HepG2 (cell line): ENCODE results near the gene VPS9D1. TPM values are rescaled to one million over a fixed set of nuclear protein-coding genes. Genes with fewer than 3 reads are reported as not detected.

Experiments
- CHD2 ChIP-seq: IDR thresholded peaks from 2 replicates; pipeline ENCODE4 v1.6.1; 2011; ENCODE audit warnings: low read depth, low read length, improper control_type of control experiment
- ELF1 ChIP-seq: sonication (generic); formaldehyde crosslinking; IDR thresholded peaks from 2 replicates; pipeline ENCODE4 v1.4.0; 2020; ENCODE audit warnings: missing genetic modification reagents
- EZH2 ChIP-seq: conservative IDR thresholded peaks from 2 replicates; pipeline ENCODE4 v1.6.1; 2012; ENCODE audit warnings: mild to moderate bottlenecking, low read depth, low read length, moderate library complexity
- FLYWCH1 ChIP-seq: sonication (generic); formaldehyde crosslinking; IDR thresholded peaks from 2 replicates; pipeline ENCODE4 v1.8.1; 2023; ENCODE audit warnings: mild to moderate bottlenecking, missing genetic modification reagents
- KAT2B ChIP-seq: fragments of 150-350 bp; IDR thresholded peaks from 2 replicates; pipeline ENCODE4 v1.6.1; 2014; ENCODE audit warnings: low read depth, low read length, borderline replicate concordance
- NFE2L2 ChIP-seq: fragments of 150-350 bp; IDR thresholded peaks from 2 replicates; pipeline ENCODE4 v1.6.1; 2014; ENCODE audit warnings: low read length
- NR2F2 ChIP-seq: IDR thresholded peaks from 2 replicates; pipeline ENCODE4 v1.6.1; 2012; ENCODE audit warnings: low read depth, inconsistent platforms, borderline replicate concordance
- POLR2AphosphoS5 ChIP-seq: IDR thresholded peaks from 2 replicates; pipeline ENCODE4 v1.6.1; 2012; ENCODE audit warnings: low read depth, low read length
- SATB2 ChIP-seq: sonication (generic); formaldehyde crosslinking; IDR thresholded peaks from 2 replicates; pipeline ENCODE4 v1.5.0; 2020; ENCODE audit warnings: missing genetic modification reagents
- SRSF1 ChIP-seq: fragments of 200-400 bp; formaldehyde crosslinking; optimal IDR thresholded peaks from 2 replicates; pipeline ENCODE3; 2017; ENCODE audit warnings: mild to moderate bottlenecking, low read depth, low read length, moderate library complexity
- SRSF9 ChIP-seq: fragments of 200-400 bp; formaldehyde crosslinking; IDR thresholded peaks from 2 replicates; pipeline ENCODE4 v1.6.1; 2018; ENCODE audit warnings: borderline replicate concordance, mild to moderate bottlenecking, low read depth, low read length; ENCODE audit not compliant: insufficient read depth, poor library complexity, severe bottlenecking
- ZBTB38 ChIP-seq: sonication (generic); formaldehyde crosslinking; IDR thresholded peaks from 2 replicates; pipeline ENCODE4 v1.5.1; 2020; ENCODE audit warnings: mild to moderate bottlenecking, missing genetic modification reagents
- ZFP62 ChIP-seq: sonication (generic); formaldehyde crosslinking; IDR thresholded peaks from 2 replicates; pipeline ENCODE4 v1.4.0; 2020; ENCODE audit warnings: missing genetic modification reagents
- ZNF253 ChIP-seq: sonication (generic); formaldehyde crosslinking; IDR thresholded peaks from 2 replicates; pipeline ENCODE4 v1.8.0; 2022; ENCODE audit warnings: mild to moderate bottlenecking, missing genetic modification reagents, borderline replicate concordance
- polyA plus RNA-seq, 8 experiments: library from polyadenylated mRNA; depleted of rRNA in 3 of 8; stranded (reverse) in 7 of 8; unstranded in 1 of 8; fragments of >200 nt; fragmentation: Illumina TruSeq in 4 of 8; extraction: Trizol in 4 of 8; gene quantifications; 2 replicates each; pipeline versions ENCODE4 v1.2.1 to v1.2.3, GENCODE V29; 2011 to 2016; ENCODE audit warnings: low read depth in 4 of 8, missing spikeins in 1 of 8, mixed read lengths in 1 of 8; ENCODE audit not compliant: insufficient read depth in 1 of 8
- total RNA-seq, 5 experiments: library from RNA; depleted of rRNA; stranded (reverse); fragments of >200 nt; fragmentation: Illumina TruSeq; extraction: Trizol; gene quantifications; 2 replicates each; pipeline ENCODE4 v1.2.3, GENCODE V29; 2016; ENCODE audit warnings: low read depth in 1 of 5
- TF ChIP-seq, protein P1 (sequence below): sonication (generic); formaldehyde crosslinking; IDR thresholded peaks from 2 replicates; pipeline ENCODE4 v1.8.1; 2022; ENCODE audit warnings: low read depth, mild to moderate bottlenecking, missing genetic modification reagents
- TF ChIP-seq, protein P2 (sequence below): sonication (generic); formaldehyde crosslinking; IDR thresholded peaks from 2 replicates; pipeline ENCODE4 v1.5.0; 2020; ENCODE audit warnings: missing genetic modification reagents, mild to moderate bottlenecking, borderline replicate concordance
- TF ChIP-seq, protein P3 (sequence below): sonication (generic); formaldehyde crosslinking; IDR thresholded peaks from 2 replicates; pipeline ENCODE4 v1.5.1; 2020; ENCODE audit warnings: missing genetic modification reagents, mild to moderate bottlenecking, borderline replicate concordance
- TF ChIP-seq, protein P4 (sequence below): sonication (generic); formaldehyde crosslinking; IDR thresholded peaks from 2 replicates; pipeline ENCODE4 v1.8.1; 2023; ENCODE audit warnings: mild to moderate bottlenecking, missing genetic modification reagents

The VPS9D1 gene
- total and polyA plus RNA-seq, 2 of the 13 experiments (the other 11 are each of a cell fraction or from before 2014, with no cell fraction given) = 10.1 to 13.2 TPM

DNA sequence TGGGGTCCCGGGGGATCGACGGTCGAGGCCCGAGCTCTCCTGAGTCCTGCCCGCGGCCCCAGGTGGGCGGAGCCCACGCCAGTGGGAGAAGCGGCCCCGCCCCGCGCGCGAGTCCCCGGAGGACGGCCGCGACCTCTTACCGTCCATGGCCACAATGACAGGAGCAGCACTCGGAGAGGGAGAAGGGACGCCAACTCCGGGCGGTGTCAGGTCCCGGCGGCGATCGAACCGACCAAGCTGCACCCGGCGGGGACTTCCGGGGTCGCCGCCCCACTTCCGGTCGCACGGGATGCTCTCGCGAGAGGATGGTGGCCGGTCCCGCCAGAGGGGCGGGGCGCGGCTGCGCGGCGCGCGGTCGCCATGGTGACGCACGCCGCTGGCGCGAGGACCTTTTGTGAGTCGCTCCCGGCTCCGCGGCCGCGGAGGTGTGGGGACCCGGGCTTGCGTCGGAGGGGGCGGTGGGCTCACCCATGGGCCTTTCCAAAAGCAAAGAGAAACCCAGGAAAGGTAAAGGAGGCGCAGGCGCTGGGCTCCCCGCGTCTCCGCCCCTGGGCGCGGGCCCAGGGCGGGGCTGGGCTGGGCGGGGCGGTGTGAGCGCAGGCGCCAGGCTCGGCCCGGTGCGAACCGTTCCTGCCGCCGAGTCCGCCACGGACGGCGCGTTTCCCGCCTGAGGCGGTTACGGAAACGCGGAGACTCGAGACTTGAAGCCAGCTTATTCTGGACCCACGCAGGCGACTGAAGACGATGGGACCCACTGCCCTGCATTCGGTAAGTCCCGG is 63.1 kb downstream of the VPS9D1 start, which contains the start of the genes CHMP1A and SPATA33 (continued):
- TF ChIP-seq ELF1 = peak; percentile 95
- TF ChIP-seq, protein P1, sequence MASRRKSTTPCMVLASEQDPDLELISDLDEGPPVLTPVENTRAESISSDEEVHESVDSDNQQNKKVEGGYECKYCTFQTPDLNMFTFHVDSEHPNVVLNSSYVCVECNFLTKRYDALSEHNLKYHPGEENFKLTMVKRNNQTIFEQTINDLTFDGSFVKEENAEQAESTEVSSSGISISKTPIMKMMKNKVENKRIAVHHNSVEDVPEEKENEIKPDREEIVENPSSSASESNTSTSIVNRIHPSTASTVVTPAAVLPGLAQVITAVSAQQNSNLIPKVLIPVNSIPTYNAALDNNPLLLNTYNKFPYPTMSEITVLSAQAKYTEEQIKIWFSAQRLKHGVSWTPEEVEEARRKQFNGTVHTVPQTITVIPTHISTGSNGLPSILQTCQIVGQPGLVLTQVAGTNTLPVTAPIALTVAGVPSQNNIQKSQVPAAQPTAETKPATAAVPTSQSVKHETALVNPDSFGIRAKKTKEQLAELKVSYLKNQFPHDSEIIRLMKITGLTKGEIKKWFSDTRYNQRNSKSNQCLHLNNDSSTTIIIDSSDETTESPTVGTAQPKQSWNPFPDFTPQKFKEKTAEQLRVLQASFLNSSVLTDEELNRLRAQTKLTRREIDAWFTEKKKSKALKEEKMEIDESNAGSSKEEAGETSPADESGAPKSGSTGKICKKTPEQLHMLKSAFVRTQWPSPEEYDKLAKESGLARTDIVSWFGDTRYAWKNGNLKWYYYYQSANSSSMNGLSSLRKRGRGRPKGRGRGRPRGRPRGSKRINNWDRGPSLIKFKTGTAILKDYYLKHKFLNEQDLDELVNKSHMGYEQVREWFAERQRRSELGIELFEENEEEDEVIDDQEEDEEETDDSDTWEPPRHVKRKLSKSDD = 0 out of 2 replicates have a peak, but pooled peaks have one; percentile 39
- TF ChIP-seq, protein P2, sequence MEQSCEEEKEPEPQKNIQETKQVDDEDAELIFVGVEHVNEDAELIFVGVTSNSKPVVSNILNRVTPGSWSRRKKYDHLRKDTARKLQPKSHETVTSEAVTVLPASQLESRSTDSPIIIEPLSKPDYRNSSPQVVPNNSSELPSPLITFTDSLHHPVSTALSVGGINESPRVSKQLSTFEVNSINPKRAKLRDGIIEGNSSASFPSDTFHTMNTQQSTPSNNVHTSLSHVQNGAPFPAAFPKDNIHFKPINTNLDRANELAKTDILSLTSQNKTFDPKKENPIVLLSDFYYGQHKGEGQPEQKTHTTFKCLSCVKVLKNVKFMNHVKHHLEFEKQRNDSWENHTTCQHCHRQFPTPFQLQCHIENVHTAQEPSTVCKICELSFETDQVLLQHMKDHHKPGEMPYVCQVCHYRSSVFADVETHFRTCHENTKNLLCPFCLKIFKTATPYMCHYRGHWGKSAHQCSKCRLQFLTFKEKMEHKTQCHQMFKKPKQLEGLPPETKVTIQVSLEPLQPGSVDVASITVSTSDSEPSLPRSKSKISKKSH (CRISPR knock-in tag) = peak; percentile 87
- TF ChIP-seq SATB2 (CRISPR knock-in tag) = no peak
- no peak for TF ChIP-seq ZNF253 (CRISPR knock-in tag)
- no peak for TF ChIP-seq EZH2
- TF ChIP-seq ZBTB38 (CRISPR knock-in tag) = peak; percentile 89
- no peak for TF ChIP-seq KAT2B
- peak; percentile 96 for TF ChIP-seq CHD2
- TF ChIP-seq, protein P3, sequence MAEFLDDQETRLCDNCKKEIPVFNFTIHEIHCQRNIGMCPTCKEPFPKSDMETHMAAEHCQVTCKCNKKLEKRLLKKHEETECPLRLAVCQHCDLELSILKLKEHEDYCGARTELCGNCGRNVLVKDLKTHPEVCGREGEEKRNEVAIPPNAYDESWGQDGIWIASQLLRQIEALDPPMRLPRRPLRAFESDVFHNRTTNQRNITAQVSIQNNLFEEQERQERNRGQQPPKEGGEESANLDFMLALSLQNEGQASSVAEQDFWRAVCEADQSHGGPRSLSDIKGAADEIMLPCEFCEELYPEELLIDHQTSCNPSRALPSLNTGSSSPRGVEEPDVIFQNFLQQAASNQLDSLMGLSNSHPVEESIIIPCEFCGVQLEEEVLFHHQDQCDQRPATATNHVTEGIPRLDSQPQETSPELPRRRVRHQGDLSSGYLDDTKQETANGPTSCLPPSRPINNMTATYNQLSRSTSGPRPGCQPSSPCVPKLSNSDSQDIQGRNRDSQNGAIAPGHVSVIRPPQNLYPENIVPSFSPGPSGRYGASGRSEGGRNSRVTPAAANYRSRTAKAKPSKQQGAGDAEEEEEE (CRISPR knock-in tag) = no peak; the same call in 1 of the 2 replicates
- TF ChIP-seq POLR2AphosphoS5 = peak; percentile 65
- no peak for TF ChIP-seq NFE2L2
- no peak for TF ChIP-seq NR2F2
- TF ChIP-seq, protein P4, sequence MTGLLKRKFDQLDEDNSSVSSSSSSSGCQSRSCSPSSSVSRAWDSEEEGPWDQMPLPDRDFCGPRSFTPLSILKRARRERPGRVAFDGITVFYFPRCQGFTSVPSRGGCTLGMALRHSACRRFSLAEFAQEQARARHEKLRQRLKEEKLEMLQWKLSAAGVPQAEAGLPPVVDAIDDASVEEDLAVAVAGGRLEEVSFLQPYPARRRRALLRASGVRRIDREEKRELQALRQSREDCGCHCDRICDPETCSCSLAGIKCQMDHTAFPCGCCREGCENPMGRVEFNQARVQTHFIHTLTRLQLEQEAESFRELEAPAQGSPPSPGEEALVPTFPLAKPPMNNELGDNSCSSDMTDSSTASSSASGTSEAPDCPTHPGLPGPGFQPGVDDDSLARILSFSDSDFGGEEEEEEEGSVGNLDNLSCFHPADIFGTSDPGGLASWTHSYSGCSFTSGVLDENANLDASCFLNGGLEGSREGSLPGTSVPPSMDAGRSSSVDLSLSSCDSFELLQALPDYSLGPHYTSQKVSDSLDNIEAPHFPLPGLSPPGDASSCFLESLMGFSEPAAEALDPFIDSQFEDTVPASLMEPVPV (CRISPR knock-in tag) = peak; percentile 59
- no peak for TF ChIP-seq FLYWCH1 (CRISPR knock-in tag)
- no peak for TF ChIP-seq ZFP62 (CRISPR knock-in tag)
- TF ChIP-seq SRSF9 = no peak
- peak; percentile 11 for TF ChIP-seq SRSF1
